BJ (cell line): Measurements from ENCODE around the gene TUBA3E. TPM values are rescaled to one million over a fixed set of nuclear protein-coding genes. Genes with fewer than 3 reads are reported as not detected.
A peak's percentile ranks its signal among the peaks of the same experiment; 100 is the strongest.
"Not testable (repeated sequence)": the region's sequence is repeated elsewhere in the genome, so short reads cannot be mapped to it uniquely, and the experiment has no call there.

Experiments used
- CTCF ChIA-PET: fragments of 350-600 bp; formaldehyde crosslinking; extraction: SDS; loops from one replicate; lab custom pipeline; 2021; ENCODE audit warnings: antibody characterized with exemption, inconsistent platforms; lab: Yijun Ruan, JAX
- POLR2A ChIA-PET: fragments of 300-600 bp; sonication (Branson Sonifier 250); formaldehyde crosslinking; extraction: SDS; loops from one replicate; lab custom pipeline; 2021; ENCODE audit warnings: antibody characterized with exemption; lab: Charles Lee
- DNase-seq: peaks from one replicate; pipeline ENCODE4 v3.0.0-alpha.2; 2011; ENCODE audit warnings: low read depth
- H3K27me3 ChIP-seq: 2 replicates; pipeline ENCODE4 v1.6.0; 2011; ENCODE audit warnings: low read length; ENCODE audit not compliant: control insufficient read depth, insufficient read depth
- H3K36me3 ChIP-seq: 2 replicates; pipeline ENCODE4 v1.5.1; 2011; ENCODE audit warnings: low read length; ENCODE audit not compliant: control insufficient read depth, insufficient read depth
- H3K4me3 ChIP-seq: 2 replicates; pipeline ENCODE4 v1.5.1; 2011; ENCODE audit warnings: low read depth, mild to moderate bottlenecking, control low read depth, low read length
- polyA plus RNA-seq: library from polyadenylated mRNA; depleted of rRNA; stranded (reverse); fragments of >200 nt; gene quantifications from 2 replicates; pipeline ENCODE4 v1.2.3, GENCODE V29; 2011; rRNA removed
- TF ChIP-seq, protein P1 (sequence below): IDR thresholded peaks from 2 replicates; pipeline ENCODE4 v1.5.1; 2011; ENCODE audit warnings: low read depth, mild to moderate bottlenecking, control low read depth, inconsistent platforms, low read length, moderate library complexity; ENCODE audit not compliant: insufficient read depth

The TUBA3E gene
- polyA plus RNA-seq, 1 experiment = not detected

GRCh38 chr2:130150181-130151144 lies 47.8 kb downstream of the TUBA3E start:
- H3K4me3 ChIP-seq = no peak overlapping the region
- DNase-seq = no peak
- peaks cover 6% of the 10 kb centered on the region for H3K36me3 ChIP-seq
- CTCF ChIA-PET = no interaction called here
- POLR2A ChIA-PET = no interaction called here
- no peaks in the 10 kb centered on the region for H3K27me3 ChIP-seq
- TF ChIP-seq, protein P1, sequence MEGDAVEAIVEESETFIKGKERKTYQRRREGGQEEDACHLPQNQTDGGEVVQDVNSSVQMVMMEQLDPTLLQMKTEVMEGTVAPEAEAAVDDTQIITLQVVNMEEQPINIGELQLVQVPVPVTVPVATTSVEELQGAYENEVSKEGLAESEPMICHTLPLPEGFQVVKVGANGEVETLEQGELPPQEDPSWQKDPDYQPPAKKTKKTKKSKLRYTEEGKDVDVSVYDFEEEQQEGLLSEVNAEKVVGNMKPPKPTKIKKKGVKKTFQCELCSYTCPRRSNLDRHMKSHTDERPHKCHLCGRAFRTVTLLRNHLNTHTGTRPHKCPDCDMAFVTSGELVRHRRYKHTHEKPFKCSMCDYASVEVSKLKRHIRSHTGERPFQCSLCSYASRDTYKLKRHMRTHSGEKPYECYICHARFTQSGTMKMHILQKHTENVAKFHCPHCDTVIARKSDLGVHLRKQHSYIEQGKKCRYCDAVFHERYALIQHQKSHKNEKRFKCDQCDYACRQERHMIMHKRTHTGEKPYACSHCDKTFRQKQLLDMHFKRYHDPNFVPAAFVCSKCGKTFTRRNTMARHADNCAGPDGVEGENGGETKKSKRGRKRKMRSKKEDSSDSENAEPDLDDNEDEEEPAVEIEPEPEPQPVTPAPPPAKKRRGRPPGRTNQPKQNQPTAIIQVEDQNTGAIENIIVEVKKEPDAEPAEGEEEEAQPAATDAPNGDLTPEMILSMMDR = no peak

DNA sequence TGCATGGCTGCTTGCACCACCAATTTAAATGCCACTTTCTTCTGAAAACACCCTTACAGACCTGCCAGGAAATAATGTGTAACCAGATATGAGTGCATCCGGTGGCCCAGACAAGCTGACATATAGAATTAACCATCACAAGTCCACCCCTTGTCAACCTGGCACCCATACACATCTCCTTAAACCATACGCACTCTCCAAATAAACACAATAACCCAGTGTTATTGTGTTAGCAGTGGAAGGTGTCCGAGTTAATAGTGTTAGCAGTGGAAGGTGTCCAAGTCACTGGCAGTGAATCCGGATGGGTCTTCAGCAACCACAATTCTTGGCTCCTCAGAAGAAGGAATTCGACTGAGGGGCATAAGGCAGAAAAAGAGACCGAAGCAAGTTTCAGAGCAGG lies 49.7 kb downstream of the TUBA3E start:
- H3K36me3 ChIP-seq, CTCF ChIA-PET, DNase-seq, H3K27me3 ChIP-seq, H3K4me3 ChIP-seq, POLR2A ChIA-PET: not testable (repeated sequence)

DNA sequence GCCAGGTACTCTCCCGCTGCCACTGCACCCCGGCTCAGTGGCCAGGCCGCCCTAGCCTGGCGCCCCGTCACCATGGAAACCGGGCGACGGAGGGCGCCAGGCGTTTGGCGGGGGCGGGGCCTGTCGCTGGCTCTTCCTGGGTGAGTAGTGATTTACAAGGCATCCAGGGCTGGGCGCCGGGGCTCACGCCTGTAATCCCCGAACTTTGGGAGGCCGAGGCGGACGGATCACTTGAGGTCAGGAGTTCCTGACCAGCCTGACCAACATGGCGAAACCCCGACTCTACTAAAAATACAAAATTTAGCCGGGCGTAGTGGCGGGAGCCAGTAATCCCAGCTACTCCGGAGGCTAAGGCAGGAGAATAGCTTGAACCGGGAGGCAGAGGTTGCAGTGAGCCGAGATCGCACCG lies 53.2 kb downstream of the TUBA3E start, which contains the start of gene CCDC74B:
TSS of gene CCDC74B (minus strand) at position 107 of the 409 bp plus-strand sequence. CDS start 116 bp downstream, outside the sequence.
- H3K36me3 ChIP-seq, CTCF ChIA-PET, DNase-seq, POLR2A ChIA-PET, H3K27me3 ChIP-seq: not testable (repeated sequence)
- peak within 1 kb of the TSS; percentile 35 for H3K4me3 ChIP-seq

GRCh38 chr2:130143266-130144039 lies 54.8 kb downstream of the TUBA3E start:
- POLR2A ChIA-PET, DNase-seq, H3K27me3 ChIP-seq, CTCF ChIA-PET, H3K36me3 ChIP-seq: not testable (repeated sequence)
- peak overlapping the region; percentile 19; the same call in 1 of the 2 replicates for H3K4me3 ChIP-seq

- CTCF ChIA-PET, POLR2A ChIA-PET: not testable (repeated sequence)
Measured at GRCh38 chr2:130142396-130143265, 55.6 kb downstream of the TUBA3E start.

More at GRCh38 chr2:130142396-130143265, 55.6 kb downstream of the TUBA3E start:
- not testable (repeated sequence) for H3K36me3 ChIP-seq, H3K27me3 ChIP-seq, H3K4me3 ChIP-seq, DNase-seq

Other genes with a start within 250 kb of the TUBA3E start
- gene RAB6C, start 218.8 kb downstream of the TUBA3E start, polyA plus RNA-seq = not detected in 2 replicates
- gene POTEF, start 69.2 kb downstream of the TUBA3E start, polyA plus RNA-seq = not detected in 2 replicates
- gene CCDC74B, start 53.3 kb downstream of the TUBA3E start, polyA plus RNA-seq = 2.7 and 5.3 TPM in 2 replicates
- 25.0 and 60.1 TPM in 2 replicates for gene SMPD4, start 16.8 kb downstream of the TUBA3E start, polyA plus RNA-seq
- 128 and 199 TPM in 2 replicates for gene MZT2B, start 16.2 kb downstream of the TUBA3E start, polyA plus RNA-seq
- gene IMP4, start 144.5 kb upstream of the TUBA3E start, polyA plus RNA-seq = 80.9 and 144 TPM in 2 replicates
- 21.0 and 24.4 TPM in 2 replicates for gene PTPN18, start 157.6 kb upstream of the TUBA3E start, polyA plus RNA-seq